Thyroid gland (tissue), 4 donors: ENCODE measurements around the gene SERPINI2. TPM values are rescaled to one million over a fixed set of nuclear protein-coding genes. Genes with fewer than 3 reads are reported as not detected.

ENCODE experiments used
- DNase-seq, 2 donors: peaks; one replicate each; pipeline ENCODE4 v3.0.0-alpha.2; 2019
- H3K27ac ChIP-seq, 3 donors: fragments of 200-600 bp; sonication (generic); 1 replicate in 2 of 3; 2 replicates in 1 of 3; pipeline ENCODE4 v1.5.1; 2016 to 2019; ENCODE audit warnings: mild to moderate bottlenecking in 1 of 3, moderate library complexity in 1 of 3
- H3K27me3 ChIP-seq: fragments of 200-600 bp; sonication (generic); one replicate; pipeline ENCODE4 v1.5.1; 2019
- H3K36me3 ChIP-seq, 2 donors: fragments of 200-600 bp; sonication (generic); one replicate each; pipeline ENCODE4 v1.5.1; 2016 to 2019
- H3K4me1 ChIP-seq, 2 donors: fragments of 200-600 bp; sonication (generic); one replicate each; pipeline ENCODE4 v1.5.1; 2017 to 2019
- H3K4me3 ChIP-seq, 3 donors: fragments of 200-600 bp; sonication (generic); replicated peaks in 1 of 3; 1 replicate in 2 of 3; 2 replicates in 1 of 3; pipeline ENCODE4 v1.5.1; 2016; ENCODE audit warnings: mild to moderate bottlenecking in 1 of 3
- H3K9me3 ChIP-seq: fragments of 200-600 bp; sonication (generic); one replicate; pipeline ENCODE4 v1.5.1; 2017
- CTCF ChIP-seq, 6 experiments: fragments of 200-600 bp in 3 of 6; fragments of 450-650 bp in 3 of 6; sonication (generic) in 3 of 6; IDR thresholded peaks; one replicate each; pipeline ENCODE4 v1.5.1; 2016 to 2019; ENCODE audit warnings: antibody characterized with exemption in 6 of 6, mild to moderate bottlenecking in 2 of 6, inconsistent platforms in 1 of 6, moderate library complexity in 1 of 6
- POLR2A ChIP-seq, 2 donors: fragments of 450-650 bp; IDR thresholded peaks; one replicate each; pipeline ENCODE4 v1.6.1; 2017; ENCODE audit warnings: antibody characterized with exemption in 2 of 2, mild to moderate bottlenecking in 2 of 2, moderate library complexity in 1 of 2
- WGBS, 2 donors: methylation state at CpG; one replicate each; pipeline ENCODE4 v1.1.5; 2017; 5-methylcytosine and 5-hydroxymethylcytosine counted together
- intact Hi-C: fragments of 100-400 bp; cut with DNase I; formaldehyde crosslinking; loops from one replicate; pipeline ENCODE4 v1.15.1; 2023
- total RNA-seq, 4 donors: library from RNA; depleted of rRNA; stranded (reverse); fragments of >200 nt; gene quantifications; one replicate each; pipeline ENCODE4 v1.2.3, GENCODE V29; 2016

The SERPINI2 gene
- total RNA-seq, 4 donors from 2014 or later, result not detected

DNA sequence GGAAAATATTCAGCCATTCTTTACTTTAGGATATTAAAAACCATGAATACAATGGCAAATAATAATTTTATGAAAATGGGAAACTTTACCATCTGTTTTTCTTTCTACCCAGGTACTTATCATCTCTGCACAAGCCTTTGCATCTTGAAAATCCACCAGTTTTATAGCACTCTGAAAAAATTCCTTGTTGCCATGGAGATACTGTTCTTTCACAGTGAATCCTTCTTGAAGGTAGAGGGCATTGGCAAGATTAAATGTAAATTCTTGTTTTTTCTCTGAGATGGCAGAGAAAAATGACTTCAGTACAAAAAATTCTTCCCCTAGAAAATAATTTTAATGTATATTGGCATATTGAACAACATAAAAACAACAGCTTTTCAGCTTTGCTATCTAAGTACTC lies 6.9 kb downstream of the SERPINI2 start:
- intact Hi-C loops, result no loop called here
- Histone ChIP-seq H3K36me3 (no peaks in the 10 kb centered on the region), H3K27me3 (no peaks in the 10 kb centered on the region), H3K4me3 (no peak overlapping the region), H3K9me3 (no peaks in the 10 kb centered on the region), H3K4me1 (no peaks in the 10 kb centered on the region), H3K27ac (no peak overlapping the region)
- DNase-seq, result no peak
- TF ChIP-seq POLR2A (IDR thresholded peaks at IDR 0.05), result no peak
- no peak for TF ChIP-seq CTCF (IDR thresholded peaks at IDR 0.05)

- no peaks in the 10 kb centered on the region for H3K4me1 ChIP-seq
- no peaks in the 10 kb centered on the region for H3K36me3 ChIP-seq
- 77% methylated on average over 6 of the region's 6 CpGs for WGBS, 2 donors
- DNase-seq, result no peak
- no peak overlapping the region for H3K4me3 ChIP-seq
- H3K27me3 ChIP-seq, result no peaks in the 10 kb centered on the region
- H3K27ac ChIP-seq, result no peak overlapping the region
- intact Hi-C loops, result no loop called here
- no peak for TF ChIP-seq POLR2A (IDR thresholded peaks at IDR 0.05)
- no peak for TF ChIP-seq CTCF (IDR thresholded peaks at IDR 0.05)
- H3K9me3 ChIP-seq, result no peaks in the 10 kb centered on the region
Measured at GRCh38 chr3:167456157-167456799, 17.6 kb downstream of the SERPINI2 start.

DNA sequence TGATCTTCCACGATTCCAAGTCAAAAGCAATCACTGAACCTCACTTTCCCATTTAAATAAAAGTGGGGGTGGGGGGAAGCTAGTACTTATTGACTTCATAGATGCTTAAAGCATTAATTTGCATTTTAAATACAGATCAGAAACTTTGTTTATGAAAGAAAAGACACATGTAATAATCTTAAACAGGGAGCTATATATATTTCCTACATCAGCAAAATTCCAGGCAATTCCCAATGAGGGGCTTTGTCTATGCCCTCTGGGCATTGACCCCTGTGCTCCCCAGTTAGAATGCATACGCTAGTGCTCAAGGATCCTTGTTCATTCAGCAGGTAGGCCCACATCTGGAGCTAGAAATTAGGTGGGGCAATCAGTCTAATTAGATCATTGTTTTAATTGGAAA lies 20.0 kb downstream of the SERPINI2 start:
- DNase-seq, result no peak
- Histone ChIP-seq H3K4me1 (no peaks in the 10 kb centered on the region), H3K36me3 (no peaks in the 10 kb centered on the region), H3K27me3 (no peaks in the 10 kb centered on the region), H3K4me3 (no peak overlapping the region), H3K27ac (no peak overlapping the region), H3K9me3 (no peaks in the 10 kb centered on the region)
- intact Hi-C loops, result no loop called here
- WGBS, 2 donors, result 86% methylated on average over 2 of the region's 2 CpGs
- TF ChIP-seq CTCF (IDR thresholded peaks at IDR 0.05), result no peak
- TF ChIP-seq POLR2A (IDR thresholded peaks at IDR 0.05), result no peak

- no peaks in the 10 kb centered on the region for H3K4me1 ChIP-seq
- WGBS, 2 donors, result 41 to 49% methylated on average over 1 of the region's 1 CpG
- TF ChIP-seq CTCF (IDR thresholded peaks at IDR 0.05) (no peak), POLR2A (IDR thresholded peaks at IDR 0.05) (no peak)
- intact Hi-C loops, result no loop called here
- no peaks in the 10 kb centered on the region for H3K36me3 ChIP-seq
- no peaks in the 10 kb centered on the region for H3K27me3 ChIP-seq
- no peak overlapping the region for H3K4me3 ChIP-seq
- no peak overlapping the region for H3K27ac ChIP-seq
- DNase-seq, result no peak
- H3K9me3 ChIP-seq, result no peaks in the 10 kb centered on the region
Measured at GRCh38 chr3:167451282-167451681, 22.6 kb downstream of the SERPINI2 start.

- no peaks in the 10 kb centered on the region for H3K4me1 ChIP-seq
- H3K27ac ChIP-seq, result no peak overlapping the region
- no peaks in the 10 kb centered on the region for H3K9me3 ChIP-seq
- 69% methylated on average over 2 of the region's 2 CpGs for WGBS, 2 donors
- no peak for DNase-seq
- TF ChIP-seq POLR2A (IDR thresholded peaks at IDR 0.05), result no peak
- TF ChIP-seq CTCF (IDR thresholded peaks at IDR 0.05), result no peak
- intact Hi-C loops, result no loop called here
- no peaks in the 10 kb centered on the region for H3K36me3 ChIP-seq
- no peaks in the 10 kb centered on the region for H3K27me3 ChIP-seq
- H3K4me3 ChIP-seq, result no peak overlapping the region
Measured at GRCh38 chr3:167450675-167451074, 23.2 kb downstream of the SERPINI2 start.
